Measurements from ENCODE around the gene ZBTB40. TPM values are rescaled to one million over a fixed set of nuclear protein-coding genes. Genes with fewer than 3 reads are reported as not detected.

Gene ZBTB40
- total and polyA plus RNA-seq, 4 donors, result 2.1 to 11.2 (median 4.6) TPM

GRCh38 chr1:22489823-22490222 lies 38.2 kb downstream of the ZBTB40 start:
- TF ChIP-seq ATF3 (IDR thresholded peaks at IDR 0.05), result no peak
- no peak for TF ChIP-seq TAF1 (conservative IDR thresholded peaks at IDR 0.05)
- no peak for TF ChIP-seq JUND (IDR thresholded peaks at IDR 0.05)
- no peak for TF ChIP-seq ZBTB33 (IDR thresholded peaks at IDR 0.05)
- TF ChIP-seq HNF4A (conservative IDR thresholded peaks at IDR 0.05), result no peak
- TF ChIP-seq EGR1 (IDR thresholded peaks at IDR 0.05; ENCODE audit: low read depth in 2 of 2), result no peak
- TF ChIP-seq FOXA2 (IDR thresholded peaks at IDR 0.05), result no peak
- no peak for TF ChIP-seq CTCF (IDR thresholded peaks at IDR 0.05; ENCODE audit: low read depth, low read length, missing input control)
- no peak for TF ChIP-seq HNF4G (IDR thresholded peaks at IDR 0.05)
- Histone ChIP-seq H3K27me3 (ENCODE audit: control insufficient read depth in 4 of 4, insufficient read depth in 4 of 4, low read length in 3 of 4) (no peaks in the 10 kb centered on the region), H3K9me3 (ENCODE audit: control insufficient read depth in 4 of 4, low read length in 3 of 4) (no peaks in the 10 kb centered on the region), H3K4me3 (ENCODE audit: low read depth in 1 of 3, low read length in 3 of 3) (no peak overlapping the region), H3K27ac (ENCODE audit: low read depth in 1 of 2, low read length in 2 of 2) (no peak overlapping the region), H3K4me1 (ENCODE audit: control insufficient read depth in 4 of 4, insufficient read depth in 4 of 4, low read length in 3 of 4) (peaks cover 7 to 13% (median 10%) of the 10 kb centered on the region in 4 donors), H3K9ac (ENCODE audit: low read depth in 1 of 2, low read length in 2 of 2) (no peak overlapping the region), H3K36me3 (ENCODE audit: control insufficient read depth in 4 of 4, insufficient read depth in 3 of 4, low read depth in 1 of 4, low read length in 3 of 4) (peaks cover 0 to 15% (median 5%) of the 10 kb centered on the region in 4 donors)
- 96% methylated on average over 6 of the region's 6 CpGs for WGBS
- DNase-seq (ENCODE audit: low spot score), result no peak

- DNase-seq (ENCODE audit: low spot score), result no peak
- H3K9me3 ChIP-seq (ENCODE audit: control insufficient read depth in 4 of 4, low read length in 3 of 4), result no peaks in the 10 kb centered on the region
- H3K4me3 ChIP-seq (ENCODE audit: low read depth in 1 of 3, low read length in 3 of 3), result no peak overlapping the region
- H3K27me3 ChIP-seq (ENCODE audit: control insufficient read depth in 4 of 4, insufficient read depth in 4 of 4, low read length in 3 of 4), result no peaks in the 10 kb centered on the region
- peaks cover 0 to 15% (median 5%) of the 10 kb centered on the region in 4 donors for H3K36me3 ChIP-seq (ENCODE audit: control insufficient read depth in 4 of 4, insufficient read depth in 3 of 4, low read depth in 1 of 4, low read length in 3 of 4)
- H3K9ac ChIP-seq (ENCODE audit: low read depth in 1 of 2, low read length in 2 of 2), result no peak overlapping the region
- WGBS, result 94% methylated on average over 2 of the region's 2 CpGs
- no peak overlapping the region for H3K27ac ChIP-seq (ENCODE audit: low read depth in 1 of 2, low read length in 2 of 2)
- H3K4me1 ChIP-seq (ENCODE audit: control insufficient read depth in 4 of 4, insufficient read depth in 4 of 4, low read length in 3 of 4), result peaks cover 7 to 13% (median 10%) of the 10 kb centered on the region in 4 donors
- TF ChIP-seq ATF3 (IDR thresholded peaks at IDR 0.05) (no peak), FOXA1 (IDR thresholded peaks at IDR 0.05) (no peak), CTCF (IDR thresholded peaks at IDR 0.05; ENCODE audit: low read depth, low read length, missing input control) (no peak), YY1 (IDR thresholded peaks at IDR 0.05) (no peak), HNF4G (IDR thresholded peaks at IDR 0.05) (no peak), SP1 (IDR thresholded peaks at IDR 0.05) (no peak), TAF1 (conservative IDR thresholded peaks at IDR 0.05) (no peak), GABPA (IDR thresholded peaks at IDR 0.05 in 1 of 2, conservative IDR thresholded peaks at IDR 0.05 in 1 of 2) (no peak), EGR1 (IDR thresholded peaks at IDR 0.05; ENCODE audit: low read depth in 2 of 2) (no peak), HNF4A (conservative IDR thresholded peaks at IDR 0.05) (no peak), ZBTB33 (IDR thresholded peaks at IDR 0.05) (no peak), RAD21 (IDR thresholded peaks at IDR 0.05) (no peak), FOXA2 (IDR thresholded peaks at IDR 0.05) (no peak), RXRA (IDR thresholded peaks at IDR 0.05) (no peak), MAX (IDR thresholded peaks at IDR 0.05) (no peak), NR2F2 (IDR thresholded peaks at IDR 0.05) (no peak)
These were observed 38.7 kb downstream of the ZBTB40 start for GRCh38 chr1:22490309-22490708.
